Tibial nerve (tissue), 4 donors: ENCODE measurements around the gene LTB4R. TPM values are rescaled to one million over a fixed set of nuclear protein-coding genes. Genes with fewer than 3 reads are reported as not detected.
A peak's percentile ranks its signal among the peaks of the same experiment; 100 is the strongest.

ENCODE experiments used
- DNase-seq, 2 donors: peaks; one replicate each; pipeline ENCODE4 v3.0.0-alpha.2; 2019; ENCODE audit warnings: low spot score in 2 of 2
- H3K27ac ChIP-seq, 4 donors: fragments of 200-600 bp; sonication (generic) in 3 of 4; one replicate each; pipeline ENCODE4 v1.5.1; 2017 to 2019; ENCODE audit warnings: mild to moderate bottlenecking in 1 of 4
- H3K27me3 ChIP-seq, 2 donors: fragments of 200-600 bp; sonication (generic) in 1 of 2; one replicate each; pipeline versions ENCODE4 v1.5.1 to v1.6.0; 2017 to 2019
- H3K36me3 ChIP-seq, 3 donors: fragments of 200-600 bp; sonication (generic); one replicate each; pipeline ENCODE4 v1.5.1; 2018 to 2019
- H3K4me1 ChIP-seq, 4 donors: fragments of 200-600 bp; sonication (generic) in 3 of 4; one replicate each; pipeline ENCODE4 v1.5.1; 2017 to 2019
- H3K4me3 ChIP-seq, 4 donors: fragments of 200-600 bp; sonication (generic) in 3 of 4; one replicate each; pipeline ENCODE4 v1.5.1; 2017 to 2019; ENCODE audit warnings: mild to moderate bottlenecking in 1 of 4, moderate library complexity in 1 of 4
- H3K9me3 ChIP-seq, 4 donors: fragments of 200-600 bp; sonication (generic) in 3 of 4; one replicate each; pipeline ENCODE4 v1.5.1; 2017 to 2019
- CTCF ChIP-seq, 5 experiments: fragments of 200-600 bp in 3 of 5; fragments of 450-650 bp in 2 of 5; sonication (generic) in 3 of 5; IDR thresholded peaks; one replicate each; pipeline ENCODE4 v1.5.1; 2016 to 2019; ENCODE audit warnings: antibody characterized with exemption in 5 of 5, mild to moderate bottlenecking in 3 of 5, moderate library complexity in 2 of 5
- EP300 ChIP-seq, 2 donors: sonication (generic); formaldehyde crosslinking; IDR thresholded peaks; one replicate each; pipeline ENCODE4 v1.6.1; 2017; ENCODE audit warnings: antibody characterized with exemption in 2 of 2, mild to moderate bottlenecking in 1 of 2
- POLR2A ChIP-seq, 2 donors: fragments of 450-650 bp; IDR thresholded peaks; one replicate each; pipeline ENCODE4 v1.6.1; 2017; ENCODE audit warnings: antibody characterized with exemption in 2 of 2, mild to moderate bottlenecking in 2 of 2, moderate library complexity in 2 of 2
- WGBS, 2 donors: methylation state at CpG; one replicate each; pipeline ENCODE4 v1.1.5; 2018; 5-methylcytosine and 5-hydroxymethylcytosine counted together
- total RNA-seq, 4 donors: library from RNA; depleted of rRNA; stranded (reverse); fragments of >200 nt; gene quantifications; one replicate each; pipeline ENCODE4 v1.1.0, GENCODE V29; 2016

LTB4R gene
- total RNA-seq, 4 donors from 2014 or later: 8.4 to 14.4 (median 11.8) TPM

GRCh38 chr14:24316597-24316950 lies 5.3 kb downstream of the LTB4R start:
- TF ChIP-seq EP300 (IDR thresholded peaks at IDR 0.05): no peak
- no peak for TF ChIP-seq CTCF (IDR thresholded peaks at IDR 0.05)
- no peak for TF ChIP-seq POLR2A (IDR thresholded peaks at IDR 0.05)
- no peaks in the 10 kb centered on the region for H3K9me3 ChIP-seq
- H3K27ac ChIP-seq: peak overlapping the region in 1 of 4 donors; percentile 47
- no peak overlapping the region for H3K4me3 ChIP-seq
- H3K4me1 ChIP-seq: peaks cover 0 to 51% (median 19%) of the 10 kb centered on the region in 4 donors
- no peak for DNase-seq
- peaks cover 0 to 27% of the 10 kb centered on the region in 2 donors for H3K27me3 ChIP-seq
- no peaks in the 10 kb centered on the region for H3K36me3 ChIP-seq
- WGBS, 2 donors: 50 to 55% methylated on average over 13 to 18 of the region's 18 CpGs

- 79 to 86% methylated on average over 3 of the region's 3 CpGs for WGBS, 2 donors
- peaks cover 0 to 43% (median 18%) of the 10 kb centered on the region in 4 donors for H3K4me1 ChIP-seq
- TF ChIP-seq EP300 (IDR thresholded peaks at IDR 0.05) (no peak), CTCF (IDR thresholded peaks at IDR 0.05) (no peak), POLR2A (IDR thresholded peaks at IDR 0.05) (no peak)
- no peak for DNase-seq
- no peaks in the 10 kb centered on the region for H3K9me3 ChIP-seq
- H3K4me3 ChIP-seq: no peak overlapping the region
- peaks cover 0 to 33% of the 10 kb centered on the region in 2 donors for H3K27me3 ChIP-seq
- H3K27ac ChIP-seq: no peak overlapping the region
- H3K36me3 ChIP-seq: no peaks in the 10 kb centered on the region
These were observed 6.0 kb downstream of the LTB4R start for GRCh38 chr14:24317141-24317928.

GRCh38 chr14:24321212-24321975 lies 10.1 kb downstream of the LTB4R start:
- Histone ChIP-seq H3K27ac (no peak overlapping the region), H3K36me3 (no peaks in the 10 kb centered on the region), H3K9me3 (no peaks in the 10 kb centered on the region), H3K4me3 (no peak overlapping the region), H3K4me1 (peaks cover 0 to 11% (median 3%) of the 10 kb centered on the region in 4 donors), H3K27me3 (peaks cover 0 to 26% of the 10 kb centered on the region in 2 donors)
- no peak for TF ChIP-seq CTCF (IDR thresholded peaks at IDR 0.05)
- 76 to 77% methylated on average over 14 of the region's 14 CpGs for WGBS, 2 donors
- DNase-seq: no peak

GRCh38 chr14:24322672-24323071 lies 11.4 kb downstream of the LTB4R start:
- H3K4me1 ChIP-seq: no peaks in the 10 kb centered on the region
- 64 to 67% methylated on average over 10 of the region's 10 CpGs for WGBS, 2 donors
- no peak for TF ChIP-seq EP300 (IDR thresholded peaks at IDR 0.05)
- no peak for TF ChIP-seq POLR2A (IDR thresholded peaks at IDR 0.05)
- H3K27me3 ChIP-seq: peaks cover 0 to 20% of the 10 kb centered on the region in 2 donors
- H3K9me3 ChIP-seq: no peaks in the 10 kb centered on the region
- H3K4me3 ChIP-seq: no peak overlapping the region
- no peak for DNase-seq
- H3K36me3 ChIP-seq: no peaks in the 10 kb centered on the region
- H3K27ac ChIP-seq: no peak overlapping the region

- H3K27ac ChIP-seq: no peak overlapping the region
- H3K27me3 ChIP-seq: peaks cover 0 to 20% of the 10 kb centered on the region in 2 donors
- no peaks in the 10 kb centered on the region for H3K4me1 ChIP-seq
- H3K36me3 ChIP-seq: no peaks in the 10 kb centered on the region
- DNase-seq: no peak
- no peak for TF ChIP-seq CTCF (IDR thresholded peaks at IDR 0.05)
- TF ChIP-seq EP300 (IDR thresholded peaks at IDR 0.05): no peak
- no peak for TF ChIP-seq POLR2A (IDR thresholded peaks at IDR 0.05)
- no peaks in the 10 kb centered on the region for H3K9me3 ChIP-seq
- H3K4me3 ChIP-seq: no peak overlapping the region
- 43 to 61% methylated on average over 3 of the region's 3 CpGs for WGBS, 2 donors
These were observed 12.0 kb downstream of the LTB4R start for GRCh38 chr14:24323341-24323740.
